Endodermal cell (in vitro differentiated cells): ENCODE data around the gene IGFBP6. TPM values are rescaled to one million over a fixed set of nuclear protein-coding genes. Genes with fewer than 3 reads are reported as not detected.

ENCODE experiments used
- DNase-seq: peaks from one replicate; pipeline ENCODE4 v3.0.0-alpha.2; 2017
- H3K27ac ChIP-seq: 2 replicates; pipeline ENCODE4 v1.5.1; 2013; ENCODE audit warnings: mild to moderate bottlenecking, low read depth, low read length, moderate library complexity
- H3K27me3 ChIP-seq: 2 replicates; pipeline ENCODE4 v1.6.1; 2013; ENCODE audit warnings: mild to moderate bottlenecking, low read length, moderate library complexity; ENCODE audit not compliant: insufficient read depth, control insufficient read depth, poor library complexity, severe bottlenecking
- H3K36me3 ChIP-seq: 2 replicates; pipeline ENCODE4 v1.7.0; 2013; ENCODE audit warnings: mild to moderate bottlenecking, low read length, moderate library complexity; ENCODE audit not compliant: control insufficient read depth, insufficient read depth
- H3K4me1 ChIP-seq: one replicate; pipeline ENCODE4 v1.7.0; 2013; ENCODE audit warnings: low read length; ENCODE audit not compliant: control insufficient read depth, insufficient read depth
- H3K4me3 ChIP-seq: 2 replicates; pipeline ENCODE4 v1.5.1; 2013; ENCODE audit warnings: mild to moderate bottlenecking, low read length, moderate library complexity
- H3K9ac ChIP-seq: 2 replicates; pipeline ENCODE4 v1.6.1; 2013; ENCODE audit warnings: mild to moderate bottlenecking, low read length, moderate library complexity; ENCODE audit not compliant: poor library complexity, severe bottlenecking; ENCODE audit errors: extremely low read depth
- H3K9me3 ChIP-seq: 2 replicates; pipeline ENCODE4 v1.6.1; 2013; ENCODE audit warnings: mild to moderate bottlenecking, low read length, moderate library complexity; ENCODE audit not compliant: control insufficient read depth
- H3K27ac Mint-ChIP-seq: 2 replicates; pipeline ENCODE4 v1.8.0; 2020; ENCODE audit warnings: mixed read lengths
- H3K27me3 Mint-ChIP-seq: 2 replicates; pipeline ENCODE4 v1.8.0; 2021; ENCODE audit warnings: mild to moderate bottlenecking, mixed read lengths; ENCODE audit not compliant: insufficient read depth
- H3K36me3 Mint-ChIP-seq: 2 replicates; pipeline ENCODE4 v1.8.0; 2020; ENCODE audit warnings: low read depth, mixed read lengths
- H3K4me1 Mint-ChIP-seq: 2 replicates; pipeline ENCODE4 v1.8.0; 2020; ENCODE audit warnings: mixed read lengths
- H3K4me3 Mint-ChIP-seq: 2 replicates; pipeline ENCODE4 v1.8.0; 2020; ENCODE audit warnings: mild to moderate bottlenecking, moderate library complexity, mixed read lengths
- H3K9me3 Mint-ChIP-seq: 2 replicates; pipeline ENCODE4 v1.8.0; 2020; ENCODE audit warnings: mild to moderate bottlenecking, mixed read lengths
- WGBS, 2 experiments: methylation state at CpG; one replicate each; pipeline versions ENCODE4 v1.1.5 to v1.1.7; 2013; ENCODE audit warnings: missing lambda C conversion rate in 2 of 2, mixed read lengths in 1 of 2; ENCODE audit not compliant: insufficient coverage in 1 of 2, insufficient read length in 1 of 2; 5-methylcytosine and 5-hydroxymethylcytosine counted together
- total RNA-seq, 2 donors: library from RNA; stranded (reverse); fragmentation: NEBNext Ultra II Directional in 1 of 2; extraction: Animal tissue kit (Norgen Biotek cat#: 25700) in 1 of 2; gene quantifications; 2 replicates in 1 of 2; 3 replicates in 1 of 2; pipeline ENCODE4 v1.2.1, GENCODE V29; 2021
- TF ChIP-seq, protein P1 (sequence below): fragments of 200-600 bp; sonication (generic); conservative IDR thresholded peaks from 2 replicates; pipeline ENCODE4 v1.5.0; 2021; ENCODE audit warnings: antibody characterized with exemption, mild to moderate bottlenecking

The IGFBP6 gene
- total RNA-seq, 2 donors from 2014 or later = 21.7 to 48.4 TPM

- peak overlapping the region; percentile 69 for H3K4me3 Mint-ChIP-seq
- peaks cover 58% of the 10 kb centered on the region for H3K4me1 Mint-ChIP-seq
- peaks cover 47% of the 10 kb centered on the region for H3K27me3 Mint-ChIP-seq
- H3K27me3 ChIP-seq = peaks cover 31% of the 10 kb centered on the region
- peak overlapping the region; percentile 80 for H3K4me3 ChIP-seq
- H3K36me3 Mint-ChIP-seq = no peaks in the 10 kb centered on the region
- peak; percentile 70 for DNase-seq
- H3K27ac Mint-ChIP-seq = no peak overlapping the region
- no peaks in the 10 kb centered on the region for H3K9me3 Mint-ChIP-seq
- TF ChIP-seq, protein P1, sequence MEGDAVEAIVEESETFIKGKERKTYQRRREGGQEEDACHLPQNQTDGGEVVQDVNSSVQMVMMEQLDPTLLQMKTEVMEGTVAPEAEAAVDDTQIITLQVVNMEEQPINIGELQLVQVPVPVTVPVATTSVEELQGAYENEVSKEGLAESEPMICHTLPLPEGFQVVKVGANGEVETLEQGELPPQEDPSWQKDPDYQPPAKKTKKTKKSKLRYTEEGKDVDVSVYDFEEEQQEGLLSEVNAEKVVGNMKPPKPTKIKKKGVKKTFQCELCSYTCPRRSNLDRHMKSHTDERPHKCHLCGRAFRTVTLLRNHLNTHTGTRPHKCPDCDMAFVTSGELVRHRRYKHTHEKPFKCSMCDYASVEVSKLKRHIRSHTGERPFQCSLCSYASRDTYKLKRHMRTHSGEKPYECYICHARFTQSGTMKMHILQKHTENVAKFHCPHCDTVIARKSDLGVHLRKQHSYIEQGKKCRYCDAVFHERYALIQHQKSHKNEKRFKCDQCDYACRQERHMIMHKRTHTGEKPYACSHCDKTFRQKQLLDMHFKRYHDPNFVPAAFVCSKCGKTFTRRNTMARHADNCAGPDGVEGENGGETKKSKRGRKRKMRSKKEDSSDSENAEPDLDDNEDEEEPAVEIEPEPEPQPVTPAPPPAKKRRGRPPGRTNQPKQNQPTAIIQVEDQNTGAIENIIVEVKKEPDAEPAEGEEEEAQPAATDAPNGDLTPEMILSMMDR = no peak
- WGBS, 2 experiments = 31 to 34% methylated on average over 9 to 13 of the region's 13 CpGs
- no peak overlapping the region for H3K9ac ChIP-seq
- no peaks in the 10 kb centered on the region for H3K36me3 ChIP-seq
- no peak overlapping the region for H3K27ac ChIP-seq
- H3K4me1 ChIP-seq = peaks cover 29% of the 10 kb centered on the region
- H3K9me3 ChIP-seq = no peaks in the 10 kb centered on the region
These were observed 1.0 kb downstream of the IGFBP6 start for GRCh38 chr12:53098354-53098981.

- TF ChIP-seq, protein P1 = peak; percentile 99
- H3K4me3 ChIP-seq = peak overlapping the region; percentile 80
These were observed 1.8 kb downstream of the IGFBP6 start for GRCh38 chr12:53099071-53099882.

DNA sequence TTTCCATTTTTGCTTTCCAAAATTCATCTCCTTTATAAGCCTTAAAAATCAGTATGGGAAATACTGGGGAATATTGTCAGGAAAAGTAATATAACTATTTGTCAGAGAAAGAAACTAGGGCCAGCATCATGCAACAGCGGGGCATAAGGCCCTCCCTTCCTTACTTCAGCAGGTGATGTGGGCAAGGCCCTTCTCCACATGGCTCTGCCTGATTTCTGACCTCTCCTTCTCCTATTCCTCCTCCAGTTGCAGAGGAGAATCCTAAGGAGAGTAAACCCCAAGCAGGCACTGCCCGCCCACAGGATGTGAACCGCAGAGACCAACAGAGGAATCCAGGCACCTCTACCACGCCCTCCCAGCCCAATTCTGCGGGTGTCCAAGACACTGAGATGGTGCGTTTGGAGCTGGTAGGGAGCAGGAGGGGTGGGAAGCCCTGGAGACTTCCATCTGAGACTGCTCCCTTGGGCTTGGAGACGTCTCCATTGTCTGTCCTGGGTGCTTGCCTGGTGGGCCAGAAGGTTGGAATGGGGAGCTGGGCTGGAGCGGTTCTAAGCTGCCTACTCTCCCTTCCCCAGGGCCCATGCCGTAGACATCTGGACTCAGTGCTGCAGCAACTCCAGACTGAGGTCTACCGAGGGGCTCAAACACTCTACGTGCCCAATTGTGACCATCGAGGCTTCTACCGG is 3.1 kb downstream of the IGFBP6 start:
- peak; percentile 50 for DNase-seq
- TF ChIP-seq, protein P1 = no peak
- H3K4me1 Mint-ChIP-seq = peaks cover 58% of the 10 kb centered on the region

More at GRCh38 chr12:53099071-53099882, 1.8 kb downstream of the IGFBP6 start:
- no peaks in the 10 kb centered on the region for H3K36me3 ChIP-seq
- peak overlapping the region; percentile 69 for H3K4me3 Mint-ChIP-seq
- H3K27me3 ChIP-seq = peaks cover 31% of the 10 kb centered on the region
- peak overlapping the region; percentile 28 for H3K9ac ChIP-seq
- no peaks in the 10 kb centered on the region for H3K9me3 Mint-ChIP-seq
- H3K4me1 Mint-ChIP-seq = peaks cover 56% of the 10 kb centered on the region
- H3K27ac Mint-ChIP-seq = peak overlapping the region; percentile 88
- H3K4me1 ChIP-seq = peaks cover 30% of the 10 kb centered on the region
- WGBS, 2 experiments = 13 to 16% methylated on average over 3 to 6 of the region's 6 CpGs
- no peaks in the 10 kb centered on the region for H3K36me3 Mint-ChIP-seq
- no peak overlapping the region for H3K27ac ChIP-seq
- H3K27me3 Mint-ChIP-seq = peaks cover 47% of the 10 kb centered on the region
- DNase-seq = peak; percentile 98
- no peaks in the 10 kb centered on the region for H3K9me3 ChIP-seq

More for the DNA sequence above, 3.1 kb downstream of the IGFBP6 start:
- no peak overlapping the region for H3K4me3 ChIP-seq
- 92 to 95% methylated on average over 11 to 13 of the region's 13 CpGs for WGBS, 2 experiments
- H3K27me3 ChIP-seq = peaks cover 31% of the 10 kb centered on the region
- no peak overlapping the region for H3K27ac ChIP-seq
- H3K9me3 ChIP-seq = no peaks in the 10 kb centered on the region
- Mint-ChIP-seq H3K27ac (no peak overlapping the region), H3K36me3 (no peaks in the 10 kb centered on the region), H3K4me3 (no peak overlapping the region), H3K27me3 (peaks cover 37% of the 10 kb centered on the region), H3K9me3 (no peaks in the 10 kb centered on the region)
- H3K4me1 ChIP-seq = peaks cover 27% of the 10 kb centered on the region
- H3K9ac ChIP-seq = no peak overlapping the region
- no peaks in the 10 kb centered on the region for H3K36me3 ChIP-seq
